ENCODE results near the gene ELANE. TPM values are rescaled to one million over a fixed set of nuclear protein-coding genes. Genes with fewer than 3 reads are reported as not detected.
"Not testable (repeated sequence)": the region's sequence is repeated elsewhere in the genome, so short reads cannot be mapped to it uniquely, and the experiment has no call there.

The ELANE gene
- total RNA-seq, 2 experiments from 2014 or later, result not detected

DNA sequence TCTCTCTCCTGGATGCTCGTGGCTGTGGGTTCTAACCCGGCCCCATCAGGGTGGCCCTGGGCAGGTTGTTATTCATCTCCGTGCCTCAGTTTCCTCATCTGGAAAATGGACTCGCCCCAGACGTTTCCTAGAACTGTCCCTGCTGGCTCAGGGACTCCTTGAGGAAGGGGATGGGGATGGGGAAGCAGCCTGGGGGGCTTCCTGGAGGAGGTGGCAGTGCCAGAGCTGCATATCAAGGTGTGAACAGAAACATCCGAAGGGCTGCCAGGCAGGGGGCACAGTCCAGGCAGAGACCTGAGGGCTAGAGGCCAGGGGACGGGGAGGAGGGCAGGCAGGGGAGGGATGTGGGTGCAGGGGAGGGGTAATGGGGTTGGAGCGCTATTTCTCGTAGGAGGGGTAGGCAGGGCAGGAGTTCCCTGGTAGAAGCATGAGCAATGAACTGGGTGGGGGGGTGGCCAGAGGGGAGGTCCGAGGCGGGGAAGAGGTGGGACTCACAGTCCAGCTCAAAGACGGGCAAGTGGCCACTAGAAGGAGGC is 3.6 kb upstream of the ELANE start:
- no peaks in the 10 kb centered on the region for H3K9me2 ChIP-seq (ENCODE audit: insufficient read depth, low read length)
- intact Hi-C loops (cut with micrococcal nuclease; ENCODE audit: unreplicated experiment), result no loop called here
- H3K27ac ChIP-seq (ENCODE audit: low read depth, low read length, poor library complexity, severe bottlenecking), result no peak overlapping the region
- POLR2A ChIA-PET, result no interaction called here
- BruUV-seq (replicated peaks), result no TSS peak
- no peaks in the 10 kb centered on the region for H3K36me3 ChIP-seq (ENCODE audit: insufficient read depth, low read length)
- H3K79me2 ChIP-seq (ENCODE audit: insufficient read depth, low read depth, low read length), result no peaks in the 10 kb centered on the region
- TF ChIP-seq EZH2phosphoT487 (IDR thresholded peaks at IDR 0.05; ENCODE audit: borderline replicate concordance, low read depth, low read length), result no peak
- TF ChIP-seq, protein P1, sequence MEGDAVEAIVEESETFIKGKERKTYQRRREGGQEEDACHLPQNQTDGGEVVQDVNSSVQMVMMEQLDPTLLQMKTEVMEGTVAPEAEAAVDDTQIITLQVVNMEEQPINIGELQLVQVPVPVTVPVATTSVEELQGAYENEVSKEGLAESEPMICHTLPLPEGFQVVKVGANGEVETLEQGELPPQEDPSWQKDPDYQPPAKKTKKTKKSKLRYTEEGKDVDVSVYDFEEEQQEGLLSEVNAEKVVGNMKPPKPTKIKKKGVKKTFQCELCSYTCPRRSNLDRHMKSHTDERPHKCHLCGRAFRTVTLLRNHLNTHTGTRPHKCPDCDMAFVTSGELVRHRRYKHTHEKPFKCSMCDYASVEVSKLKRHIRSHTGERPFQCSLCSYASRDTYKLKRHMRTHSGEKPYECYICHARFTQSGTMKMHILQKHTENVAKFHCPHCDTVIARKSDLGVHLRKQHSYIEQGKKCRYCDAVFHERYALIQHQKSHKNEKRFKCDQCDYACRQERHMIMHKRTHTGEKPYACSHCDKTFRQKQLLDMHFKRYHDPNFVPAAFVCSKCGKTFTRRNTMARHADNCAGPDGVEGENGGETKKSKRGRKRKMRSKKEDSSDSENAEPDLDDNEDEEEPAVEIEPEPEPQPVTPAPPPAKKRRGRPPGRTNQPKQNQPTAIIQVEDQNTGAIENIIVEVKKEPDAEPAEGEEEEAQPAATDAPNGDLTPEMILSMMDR (conservative IDR thresholded peaks at IDR 0.05; ENCODE audit: low read length), result no peak
- no peak for DNase-seq (ENCODE audit: low spot score)
- peaks cover 13% of the 10 kb centered on the region for H3K4me1 ChIP-seq (ENCODE audit: insufficient read depth, low read length, poor library complexity, severe bottlenecking)
- H3K4me3 ChIP-seq (ENCODE audit: low read depth, low read length, poor library complexity, severe bottlenecking), result no peak overlapping the region
- no peaks in the 10 kb centered on the region; the same call in 1 of the 2 replicates for H4K20me1 ChIP-seq (ENCODE audit: insufficient read depth, low read length)
- CTCF ChIA-PET (ENCODE audit: unreplicated experiment), result no interaction called here
- no peak overlapping the region for H2AFZ ChIP-seq (ENCODE audit: low read length)
- H3K9me3 ChIP-seq (ENCODE audit: low read length), result no peaks in the 10 kb centered on the region
- H3K4me2 ChIP-seq (ENCODE audit: low read length), result no peak overlapping the region

DNA sequence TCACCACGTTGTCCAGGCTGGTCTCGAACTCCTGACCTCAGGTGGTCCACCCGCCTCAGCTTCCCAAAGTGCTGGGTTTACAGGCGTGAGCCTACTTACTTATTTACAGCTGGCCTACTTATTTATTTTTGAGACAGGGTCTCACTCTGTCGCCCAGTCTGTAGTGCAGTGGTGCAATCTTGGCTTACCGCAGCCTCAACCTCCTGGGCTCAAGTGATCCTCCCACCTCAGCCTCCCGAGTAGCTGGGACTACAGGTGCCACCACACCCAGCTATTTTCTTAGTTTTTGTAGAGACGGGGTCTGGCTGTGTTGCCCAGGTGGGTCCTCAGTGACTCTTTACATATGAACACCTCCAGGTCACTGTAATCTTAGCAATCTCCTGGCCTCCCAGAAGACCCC is 2.9 kb upstream of the ELANE start:
- H4K20me1 ChIP-seq (ENCODE audit: insufficient read depth, low read length); H3K9me2 ChIP-seq (ENCODE audit: insufficient read depth, low read length); H3K36me3 ChIP-seq (ENCODE audit: insufficient read depth, low read length); H3K27ac ChIP-seq (ENCODE audit: low read depth, low read length, poor library complexity, severe bottlenecking); POLR2A ChIA-PET; H3K4me2 ChIP-seq (ENCODE audit: low read length); BruUV-seq (replicated peaks); H3K9me3 ChIP-seq (ENCODE audit: low read length); H2AFZ ChIP-seq (ENCODE audit: low read length); H3K4me3 ChIP-seq (ENCODE audit: low read depth, low read length, poor library complexity, severe bottlenecking); DNase-seq (ENCODE audit: low spot score); CTCF ChIA-PET (ENCODE audit: unreplicated experiment); intact Hi-C loops (cut with micrococcal nuclease; ENCODE audit: unreplicated experiment); H3K79me2 ChIP-seq (ENCODE audit: insufficient read depth, low read depth, low read length): not testable (repeated sequence)
- peaks cover 13% of the 10 kb centered on the region for H3K4me1 ChIP-seq (ENCODE audit: insufficient read depth, low read length, poor library complexity, severe bottlenecking)

DNA sequence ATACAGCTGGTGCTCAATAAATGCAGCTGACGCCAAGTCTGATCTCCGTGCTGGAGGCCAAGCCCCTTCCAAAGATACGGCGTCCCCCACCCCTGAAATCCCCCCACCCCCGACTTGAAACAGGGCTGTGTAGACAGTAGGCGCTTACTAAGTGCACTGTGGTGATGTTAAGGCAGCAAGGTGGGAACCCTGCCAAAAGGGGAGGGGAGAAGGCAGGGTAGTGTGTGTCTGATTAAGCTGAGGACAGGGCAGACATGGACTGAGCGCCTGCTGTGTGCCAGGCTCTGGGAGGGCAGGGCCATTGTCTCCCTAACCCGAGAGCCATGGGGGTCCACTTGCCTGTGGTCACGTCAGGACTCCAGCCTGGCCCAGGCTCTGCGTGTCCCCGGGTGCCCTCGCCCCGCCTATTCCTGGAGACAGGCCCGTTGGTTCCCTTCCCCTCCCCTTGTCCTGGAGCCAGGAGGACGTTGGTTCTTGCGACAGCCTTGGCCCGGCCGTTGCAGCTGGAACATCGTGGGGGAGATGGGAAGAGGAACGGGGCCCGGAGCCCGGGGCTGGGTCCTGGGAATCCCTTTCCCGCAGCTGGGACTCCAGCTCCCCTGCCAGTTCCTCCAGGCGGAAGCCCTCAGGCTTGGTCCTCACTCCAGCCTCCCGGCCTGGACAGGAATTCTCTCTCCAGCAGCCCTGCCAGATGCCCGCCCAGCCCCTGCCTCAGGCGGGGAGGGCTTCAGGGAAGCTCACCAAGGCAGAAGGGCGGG is 1.7 kb upstream of the ELANE start:
- no peak for DNase-seq (ENCODE audit: low spot score)
- Histone ChIP-seq H3K9me2 (ENCODE audit: insufficient read depth, low read length) (no peaks in the 10 kb centered on the region), H4K20me1 (ENCODE audit: insufficient read depth, low read length) (no peaks in the 10 kb centered on the region; the same call in 1 of the 2 replicates), H3K9me3 (ENCODE audit: low read length) (no peaks in the 10 kb centered on the region), H3K4me1 (ENCODE audit: insufficient read depth, low read length, poor library complexity, severe bottlenecking) (peaks cover 5% of the 10 kb centered on the region), H3K36me3 (ENCODE audit: insufficient read depth, low read length) (no peaks in the 10 kb centered on the region), H3K79me2 (ENCODE audit: insufficient read depth, low read depth, low read length) (no peaks in the 10 kb centered on the region), H3K27ac (ENCODE audit: low read depth, low read length, poor library complexity, severe bottlenecking) (no peak overlapping the region), H3K4me2 (ENCODE audit: low read length) (no peak overlapping the region), H3K4me3 (ENCODE audit: low read depth, low read length, poor library complexity, severe bottlenecking) (no peak overlapping the region), H2AFZ (ENCODE audit: low read length) (no peak overlapping the region)
- POLR2A ChIA-PET, result no interaction called here
- intact Hi-C loops (cut with micrococcal nuclease; ENCODE audit: unreplicated experiment), result no loop called here
- BruUV-seq (replicated peaks), result no TSS peak
- CTCF ChIA-PET (ENCODE audit: unreplicated experiment), result no interaction called here
- no peak for TF ChIP-seq EZH2phosphoT487 (IDR thresholded peaks at IDR 0.05; ENCODE audit: borderline replicate concordance, low read depth, low read length)
- TF ChIP-seq, protein P1 (conservative IDR thresholded peaks at IDR 0.05; ENCODE audit: low read length), result no peak

All from OCI-LY7 (cell line).